SK-N-MC (cell line): Measurements from ENCODE around the gene CA10.

Experiments
- DNase-seq: peaks from one replicate; pipeline ENCODE4 v3.0.0-alpha.2; 2011; ENCODE audit warnings: low read depth, low spot score
- H3K27ac ChIP-seq: fragments of 200-600 bp; sonication (generic); 2 replicates; pipeline ENCODE4 v1.5.1; 2016; ENCODE audit warnings: mixed run types
- H3K36me3 ChIP-seq: fragments of 200-600 bp; sonication (generic); 2 replicates; pipeline ENCODE4 v1.6.1; 2017; ENCODE audit warnings: antibody characterized with exemption, low read length, mixed read lengths; ENCODE audit not compliant: insufficient read depth
- H3K4me3 ChIP-seq: fragments of 200-600 bp; sonication (generic); 2 replicates; pipeline ENCODE4 v1.5.1; 2016
- H3K9ac ChIP-seq: fragments of 200-600 bp; sonication (generic); 2 replicates; pipeline ENCODE4 v1.8.0; 2017; ENCODE audit warnings: mixed run types, mixed read lengths; ENCODE audit not compliant: insufficient read length
- H3K9me3 ChIP-seq: fragments of 200-600 bp; sonication (generic); 2 replicates; pipeline ENCODE4 v1.6.1; 2017; ENCODE audit warnings: low read depth, mild to moderate bottlenecking, antibody characterized with exemption, low read length, moderate library complexity, mixed read lengths
- EZH2 ChIP-seq: fragments of 200-600 bp; sonication (generic); IDR thresholded peaks from one replicate; pipeline ENCODE4 v1.6.1; 2017; ENCODE audit warnings: antibody characterized with exemption
- FOXP2 ChIP-seq: optimal IDR thresholded peaks from 2 replicates; pipeline ENCODE3; 2011; ENCODE audit warnings: mild to moderate bottlenecking, moderate library complexity; ENCODE audit not compliant: insufficient read depth; ENCODE audit errors: extremely low read length, control extremely low read depth
- POLR2AphosphoS5 ChIP-seq: IDR thresholded peaks from 2 replicates; pipeline ENCODE4 v1.6.1; 2012; ENCODE audit warnings: mild to moderate bottlenecking, low read depth, low read length, borderline replicate concordance

Gene CA10

GRCh38 chr17:51799240-51799639 is 359.3 kb downstream of the CA10 start:
- no peak overlapping the region for H3K9ac ChIP-seq
- no peaks in the 10 kb centered on the region for H3K9me3 ChIP-seq
- DNase-seq, result no peak
- TF ChIP-seq FOXP2 (no peak), EZH2 (no peak), POLR2AphosphoS5 (no peak)
- H3K4me3 ChIP-seq, result no peak overlapping the region
- H3K36me3 ChIP-seq, result no peaks in the 10 kb centered on the region
- no peak overlapping the region for H3K27ac ChIP-seq

GRCh38 chr17:51797150-51797549 is 361.4 kb downstream of the CA10 start:
- DNase-seq, result no peak
- TF ChIP-seq POLR2AphosphoS5 (no peak), EZH2 (no peak), FOXP2 (no peak)
- Histone ChIP-seq H3K27ac (no peak overlapping the region), H3K9ac (no peak overlapping the region), H3K4me3 (no peak overlapping the region), H3K9me3 (no peaks in the 10 kb centered on the region), H3K36me3 (no peaks in the 10 kb centered on the region)

- no peak overlapping the region for H3K9ac ChIP-seq
- DNase-seq, result no peak
- no peak overlapping the region for H3K27ac ChIP-seq
- no peaks in the 10 kb centered on the region for H3K36me3 ChIP-seq
- H3K4me3 ChIP-seq, result no peak overlapping the region
- no peak for TF ChIP-seq FOXP2
- no peak for TF ChIP-seq EZH2
- TF ChIP-seq POLR2AphosphoS5, result no peak
- no peaks in the 10 kb centered on the region for H3K9me3 ChIP-seq
Observed at GRCh38 chr17:51796026-51796425, 362.5 kb downstream of the CA10 start.

GRCh38 chr17:51795401-51795800 is 363.1 kb downstream of the CA10 start:
- Histone ChIP-seq H3K36me3 (no peaks in the 10 kb centered on the region), H3K9ac (no peak overlapping the region), H3K4me3 (no peak overlapping the region), H3K9me3 (no peaks in the 10 kb centered on the region), H3K27ac (no peak overlapping the region)
- TF ChIP-seq EZH2 (no peak), FOXP2 (no peak), POLR2AphosphoS5 (no peak)
- DNase-seq, result no peak

- H3K4me3 ChIP-seq, result no peak overlapping the region
- no peak overlapping the region for H3K9ac ChIP-seq
- no peaks in the 10 kb centered on the region for H3K9me3 ChIP-seq
- TF ChIP-seq FOXP2 (no peak), EZH2 (no peak), POLR2AphosphoS5 (no peak)
- H3K27ac ChIP-seq, result no peak overlapping the region
- no peak for DNase-seq
- no peaks in the 10 kb centered on the region for H3K36me3 ChIP-seq
Observed at GRCh38 chr17:51794466-51794865, 364.0 kb downstream of the CA10 start.

- Histone ChIP-seq H3K27ac (no peak overlapping the region), H3K9me3 (no peaks in the 10 kb centered on the region), H3K4me3 (no peak overlapping the region), H3K9ac (no peak overlapping the region), H3K36me3 (no peaks in the 10 kb centered on the region)
- DNase-seq, result no peak
- TF ChIP-seq FOXP2, result no peak
- TF ChIP-seq POLR2AphosphoS5, result no peak
- no peak for TF ChIP-seq EZH2
Observed at GRCh38 chr17:51793686-51794085, 364.8 kb downstream of the CA10 start.

- TF ChIP-seq EZH2, result no peak
- no peak for TF ChIP-seq FOXP2
- no peak for TF ChIP-seq POLR2AphosphoS5
- DNase-seq, result no peak
- Histone ChIP-seq H3K9me3 (no peaks in the 10 kb centered on the region), H3K9ac (no peak overlapping the region), H3K27ac (no peak overlapping the region), H3K4me3 (no peak overlapping the region), H3K36me3 (no peaks in the 10 kb centered on the region)
Observed at GRCh38 chr17:51778842-51779241, 379.7 kb downstream of the CA10 start.

- Histone ChIP-seq H3K4me3 (no peak overlapping the region), H3K27ac (no peak overlapping the region), H3K9me3 (no peaks in the 10 kb centered on the region), H3K36me3 (no peaks in the 10 kb centered on the region), H3K9ac (no peak overlapping the region)
- TF ChIP-seq EZH2 (no peak), FOXP2 (no peak), POLR2AphosphoS5 (no peak)
- no peak for DNase-seq
Observed at GRCh38 chr17:51770027-51770759, 388.3 kb downstream of the CA10 start.

GRCh38 chr17:51769231-51769630 is 389.3 kb downstream of the CA10 start:
- Histone ChIP-seq H3K4me3 (no peak overlapping the region), H3K27ac (no peak overlapping the region), H3K9ac (no peak overlapping the region), H3K36me3 (no peaks in the 10 kb centered on the region), H3K9me3 (no peaks in the 10 kb centered on the region)
- TF ChIP-seq POLR2AphosphoS5, result no peak
- TF ChIP-seq EZH2, result no peak
- TF ChIP-seq FOXP2, result no peak
- no peak for DNase-seq
